Naive thymus-derived CD4-positive, alpha-beta T cell (primary cell): ENCODE data around the gene MPRIP. TPM values are rescaled to one million over a fixed set of nuclear protein-coding genes. Genes with fewer than 3 reads are reported as not detected.

Experiments
- ATAC-seq: fragments of 150-1000 bp; cut with Tn5 transposase; 2 replicates; pipeline ENCODE4 v1.10.0; 2021; ENCODE audit warnings: mild to moderate bottlenecking, moderate library complexity
- CTCF ChIA-PET: fragments of 350-600 bp; sonication (Branson Sonifier 250); formaldehyde crosslinking; loops from one replicate; lab custom pipeline; 2021; ENCODE audit warnings: antibody characterized with exemption; lab: Charles Lee
- POLR2A ChIA-PET: fragments of 350-600 bp; sonication (Branson Sonifier 250); formaldehyde crosslinking; loops from one replicate; lab custom pipeline; 2021; ENCODE audit warnings: antibody characterized with exemption, inconsistent platforms; lab: Charles Lee
- DNase-seq, 9 donors: peaks; one replicate each; pipeline versions ENCODE4 v3.0.0 to v3.0.0-alpha.2; 2020 to 2022; ENCODE audit warnings: mixed read lengths in 1 of 9
- H3K27ac ChIP-seq: one replicate; pipeline ENCODE4 v1.7.0; 2013; ENCODE audit warnings: mild to moderate bottlenecking, low read depth, low read length, moderate library complexity
- H3K27me3 ChIP-seq, 2 donors: one replicate each; pipeline ENCODE4 v1.7.0; 2013; ENCODE audit warnings: low read length in 2 of 2, mild to moderate bottlenecking in 2 of 2, moderate library complexity in 2 of 2; ENCODE audit not compliant: control insufficient read depth in 2 of 2, insufficient read depth in 2 of 2
- H3K36me3 ChIP-seq, 3 experiments: 1 replicate in 2 of 3; 2 replicates in 1 of 3; pipeline ENCODE4 v1.7.0; 2013; ENCODE audit warnings: low read length in 3 of 3, mild to moderate bottlenecking in 3 of 3, moderate library complexity in 1 of 3; ENCODE audit not compliant: insufficient read depth in 3 of 3, control insufficient read depth in 2 of 3
- H3K4me1 ChIP-seq, 2 donors: one replicate each; pipeline ENCODE4 v1.7.0; 2013; ENCODE audit warnings: low read length in 2 of 2, mild to moderate bottlenecking in 2 of 2, moderate library complexity in 1 of 2; ENCODE audit not compliant: control insufficient read depth in 2 of 2, insufficient read depth in 2 of 2
- H3K4me3 ChIP-seq: 2 replicates; pipeline ENCODE4 v1.7.0; 2013; ENCODE audit warnings: mild to moderate bottlenecking, low read length
- H3K9me3 ChIP-seq, 3 experiments: 1 replicate in 2 of 3; 2 replicates in 1 of 3; pipeline ENCODE4 v1.7.0; 2013; ENCODE audit warnings: low read length in 3 of 3; ENCODE audit not compliant: control insufficient read depth in 2 of 3
- H3K27ac Mint-ChIP-seq, 9 donors: one replicate each; pipeline ENCODE4 v1.8.0; 2020 to 2022; ENCODE audit warnings: mixed read lengths in 9 of 9, mild to moderate bottlenecking in 8 of 9, moderate library complexity in 5 of 9, inconsistent platforms in 2 of 9
- H3K27me3 Mint-ChIP-seq, 5 donors: one replicate each; pipeline ENCODE4 v1.8.0; 2021 to 2022; ENCODE audit warnings: mixed read lengths in 5 of 5, mild to moderate bottlenecking in 1 of 5
- H3K36me3 Mint-ChIP-seq, 5 donors: one replicate each; pipeline ENCODE4 v1.8.0; 2020 to 2022; ENCODE audit warnings: mixed read lengths in 5 of 5, mild to moderate bottlenecking in 3 of 5, inconsistent platforms in 1 of 5
- H3K4me1 Mint-ChIP-seq, 7 donors: one replicate each; pipeline ENCODE4 v1.8.0; 2020 to 2022; ENCODE audit warnings: mixed read lengths in 7 of 7, mild to moderate bottlenecking in 3 of 7, inconsistent platforms in 1 of 7
- H3K4me3 Mint-ChIP-seq, 10 donors: one replicate each; pipeline ENCODE4 v1.8.0; 2020 to 2022; ENCODE audit warnings: mild to moderate bottlenecking in 10 of 10, mixed read lengths in 10 of 10, moderate library complexity in 6 of 10, inconsistent platforms in 2 of 10
- H3K9me3 Mint-ChIP-seq, 11 donors: one replicate each; pipeline ENCODE4 v1.8.0; 2020 to 2022; ENCODE audit warnings: mixed read lengths in 11 of 11, mild to moderate bottlenecking in 4 of 11, inconsistent platforms in 1 of 11, moderate library complexity in 1 of 11
- intact Hi-C, 2 donors: fragments of 100-400 bp; cut with micrococcal nuclease; formaldehyde crosslinking; loops; one replicate each; pipeline ENCODE4 v1.15.1; 2023
- polyA plus RNA-seq, 2 donors: library from polyadenylated mRNA; unstranded; fragments of 300-500 nt; fragmentation: Illumina TruSeq; gene quantifications; one replicate each; pipeline ENCODE4 v1.2.3, GENCODE V29; 2021
- total RNA-seq, 6 experiments: library from RNA in 5 of 6; stranded (reverse) in 5 of 6; gene quantifications; 1 replicate in 5 of 6; 2 replicates in 1 of 6; pipeline ENCODE4 v1.2.3 and lab custom pipeline; 2021 to 2026

Gene MPRIP
- total and polyA plus RNA-seq, 7 experiments from 2014 or later = 18.6 to 259 (median 196) TPM

DNA sequence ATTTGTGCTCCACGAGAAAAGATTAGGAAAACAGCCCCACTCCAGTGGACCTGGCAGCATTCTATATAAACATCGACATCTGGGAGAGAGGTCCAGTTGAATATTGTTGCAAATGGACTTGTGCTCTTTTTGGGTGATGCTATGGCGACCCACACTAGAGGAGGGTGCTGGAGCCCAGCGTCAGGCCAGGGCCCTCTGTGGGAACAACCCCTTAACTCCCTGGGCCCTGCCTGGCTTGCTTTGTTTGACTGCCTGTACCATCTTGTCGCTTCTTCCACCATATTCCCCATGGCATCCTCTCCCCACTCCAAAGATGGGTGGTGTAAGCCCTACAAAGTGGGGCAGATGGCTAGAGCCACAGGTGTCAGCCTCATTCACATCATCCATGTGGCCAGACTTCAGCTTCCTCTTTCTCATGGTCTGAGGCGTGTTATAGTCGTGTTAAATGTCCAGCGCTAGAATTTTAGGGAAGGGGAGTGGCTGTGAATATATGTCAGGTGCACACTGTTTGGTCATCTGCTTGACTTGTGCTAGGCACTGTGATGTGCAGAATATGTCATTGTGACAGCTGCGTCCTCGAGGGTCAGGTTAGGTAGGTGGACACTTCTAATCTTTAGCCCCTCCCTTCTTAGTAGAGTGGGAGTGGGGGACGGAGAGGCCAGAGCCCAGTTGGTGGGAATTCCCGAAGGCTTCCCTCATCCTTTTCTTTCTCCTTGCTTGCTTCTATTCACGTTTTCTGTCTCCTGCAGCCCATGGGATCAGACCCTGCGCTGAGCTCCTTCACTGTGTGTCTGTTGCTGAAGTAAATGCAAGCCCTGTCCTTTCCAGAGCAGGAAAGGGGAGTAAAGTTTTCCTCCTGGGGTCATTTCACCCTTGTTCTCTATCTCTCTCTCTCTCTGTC lies 49.8 kb downstream of the MPRIP start:
- H3K9me3 ChIP-seq = no peaks in the 10 kb centered on the region
- H3K4me1 Mint-ChIP-seq = peaks cover 26 to 61% (median 44%) of the 10 kb centered on the region in 7 donors
- POLR2A ChIA-PET = no interaction called here
- no peaks in the 10 kb centered on the region for H3K27me3 Mint-ChIP-seq
- H3K27ac Mint-ChIP-seq = peak overlapping the region in 1 of 9 donors; percentile 21
- peaks cover 0 to 4% of the 10 kb centered on the region in 2 donors for H3K4me1 ChIP-seq
- ATAC-seq (peak; percentile 22), DNase-seq (no peak)
- H3K9me3 Mint-ChIP-seq = peaks cover 0 to 1% (median 0%) of the 10 kb centered on the region in 11 donors
- no peaks in the 10 kb centered on the region for H3K27me3 ChIP-seq
- H3K36me3 Mint-ChIP-seq = peaks cover 0 to 46% (median 2%) of the 10 kb centered on the region in 5 donors
- CTCF ChIA-PET = no interaction called here
- no peak overlapping the region for H3K27ac ChIP-seq
- intact Hi-C loops = no loop called here
- peaks cover 0 to 21% (median 0%) of the 10 kb centered on the region in 3 experiments for H3K36me3 ChIP-seq
- no peak overlapping the region for H3K4me3 ChIP-seq
- H3K4me3 Mint-ChIP-seq = no peak overlapping the region

- CTCF ChIA-PET = no interaction called here
- Mint-ChIP-seq H3K4me1 (peaks cover 18 to 46% (median 30%) of the 10 kb centered on the region in 7 donors), H3K4me3 (no peak overlapping the region), H3K27me3 (no peaks in the 10 kb centered on the region), H3K36me3 (peaks cover 0 to 36% (median 0%) of the 10 kb centered on the region in 5 donors), H3K27ac (peak overlapping the region in 2 of 9 donors; percentile 7 to 25), H3K9me3 (peaks cover 0 to 1% (median 0%) of the 10 kb centered on the region in 11 donors)
- Histone ChIP-seq H3K4me3 (no peak overlapping the region), H3K27me3 (no peaks in the 10 kb centered on the region), H3K9me3 (no peaks in the 10 kb centered on the region), H3K36me3 (peaks cover 0 to 13% (median 0%) of the 10 kb centered on the region in 3 experiments), H3K27ac (no peak overlapping the region), H3K4me1 (no peaks in the 10 kb centered on the region)
- POLR2A ChIA-PET = no interaction called here
- DNase-seq (no peak), ATAC-seq (no peak)
- intact Hi-C loops = no loop called here
Observed at GRCh38 chr17:17093764-17094163, 51.5 kb downstream of the MPRIP start.

DNA sequence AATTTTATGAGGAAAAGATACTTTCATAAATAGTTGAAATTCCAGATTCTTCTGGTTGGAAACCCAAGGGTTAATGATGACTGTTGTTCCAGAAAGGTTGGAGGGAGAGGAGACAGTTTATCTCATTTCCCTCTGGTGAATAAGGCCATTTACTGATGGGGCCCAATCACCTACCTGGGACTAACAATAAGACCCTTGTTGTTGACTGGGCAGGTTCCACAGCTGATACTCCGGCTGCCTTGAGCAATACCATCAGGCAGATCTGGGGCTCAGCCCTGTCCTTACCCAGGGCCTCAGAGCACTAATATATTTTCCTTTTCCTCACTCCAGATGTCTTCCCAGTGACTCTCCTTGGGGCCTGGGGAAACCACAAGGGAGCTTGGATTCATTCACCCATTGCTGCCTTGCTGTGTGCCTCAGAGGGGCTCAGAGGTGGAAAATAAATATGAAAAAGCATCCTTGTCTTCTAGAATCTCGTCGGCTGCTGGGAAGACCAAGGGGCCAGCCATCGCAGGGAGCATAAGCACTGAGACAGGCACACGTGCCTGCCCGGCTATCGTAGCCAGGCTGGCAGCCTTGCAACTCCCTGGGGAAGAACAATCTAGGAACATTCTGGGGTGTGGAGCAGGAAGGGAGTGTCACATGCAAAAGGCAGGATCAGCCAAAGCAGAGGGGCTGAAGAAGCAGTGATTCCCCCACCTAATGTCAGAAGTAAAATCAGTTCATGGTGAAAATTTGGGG lies 54.4 kb downstream of the MPRIP start:
- peaks cover 6 to 34% (median 20%) of the 10 kb centered on the region in 7 donors for H3K4me1 Mint-ChIP-seq
- H3K9me3 Mint-ChIP-seq = no peaks in the 10 kb centered on the region
- no peak overlapping the region for H3K4me3 Mint-ChIP-seq
- Histone ChIP-seq H3K4me3 (no peak overlapping the region), H3K27me3 (no peaks in the 10 kb centered on the region), H3K36me3 (peaks cover 0 to 3% (median 0%) of the 10 kb centered on the region in 3 experiments), H3K9me3 (no peaks in the 10 kb centered on the region), H3K27ac (no peak overlapping the region), H3K4me1 (no peaks in the 10 kb centered on the region)
- peak overlapping the region in 1 of 9 donors; percentile 70 for H3K27ac Mint-ChIP-seq
- POLR2A ChIA-PET = interaction anchor here (0.9 kb wide), 1 partner anchor 23 kb away, joined by 3 read pairs; no protein-coding TSS in a partner anchor
- CTCF ChIA-PET = no interaction called here
- no peaks in the 10 kb centered on the region for H3K27me3 Mint-ChIP-seq
- DNase-seq (no peak), ATAC-seq (no peak)
- intact Hi-C loops = no loop called here
- peaks cover 0 to 22% (median 0%) of the 10 kb centered on the region in 5 donors for H3K36me3 Mint-ChIP-seq

DNA sequence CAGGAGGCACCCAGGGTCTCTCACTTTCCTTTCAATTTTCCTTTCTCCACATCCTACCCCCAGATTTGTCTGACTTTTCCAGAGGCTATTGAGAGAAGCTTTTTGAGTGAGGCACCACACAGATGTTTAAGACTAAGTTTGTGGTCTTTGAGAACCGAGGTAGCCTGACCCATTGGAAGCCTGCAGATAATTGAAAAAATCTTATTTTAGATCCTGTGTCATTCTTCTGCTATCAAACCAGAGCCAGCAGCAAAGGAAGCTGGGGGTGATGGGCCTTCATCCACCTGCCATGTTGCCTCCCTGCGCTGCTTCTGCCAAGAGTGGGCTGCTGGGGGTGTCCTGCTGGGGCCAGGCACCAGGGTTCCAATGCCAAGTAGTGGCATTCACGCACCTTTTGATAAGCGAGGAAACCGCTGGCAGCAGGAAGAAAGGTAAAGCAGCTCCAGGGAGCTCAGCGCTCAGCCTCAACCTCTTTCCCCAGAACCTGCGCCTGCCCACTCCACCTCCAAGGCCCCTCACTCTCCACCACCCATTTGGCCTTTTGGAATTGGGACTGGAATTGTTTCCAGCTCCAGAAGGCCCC lies 55.6 kb downstream of the MPRIP start:
- ChIA-PET CTCF (no interaction called here), POLR2A (interaction anchor here (0.9 kb wide), 1 partner anchor 21 kb away, joined by 3 read pairs; no protein-coding TSS in a partner anchor)
- H3K9me3 ChIP-seq = no peaks in the 10 kb centered on the region
- ATAC-seq (no peak), DNase-seq (no peak)
- H3K4me3 ChIP-seq = no peak overlapping the region
- no peaks in the 10 kb centered on the region for H3K4me1 ChIP-seq
- H3K27me3 Mint-ChIP-seq = no peaks in the 10 kb centered on the region
- no peak overlapping the region for H3K27ac ChIP-seq
- H3K27ac Mint-ChIP-seq = peak overlapping the region in 2 of 9 donors; percentile 36 to 48
- H3K27me3 ChIP-seq = no peaks in the 10 kb centered on the region
- H3K36me3 Mint-ChIP-seq = peaks cover 0 to 22% (median 0%) of the 10 kb centered on the region in 5 donors
- H3K36me3 ChIP-seq = peaks cover 0 to 8% (median 0%) of the 10 kb centered on the region in 3 experiments
- intact Hi-C loops = no loop called here
- no peak overlapping the region for H3K4me3 Mint-ChIP-seq
- peaks cover 6 to 25% (median 12%) of the 10 kb centered on the region in 7 donors for H3K4me1 Mint-ChIP-seq
- H3K9me3 Mint-ChIP-seq = no peaks in the 10 kb centered on the region

DNA sequence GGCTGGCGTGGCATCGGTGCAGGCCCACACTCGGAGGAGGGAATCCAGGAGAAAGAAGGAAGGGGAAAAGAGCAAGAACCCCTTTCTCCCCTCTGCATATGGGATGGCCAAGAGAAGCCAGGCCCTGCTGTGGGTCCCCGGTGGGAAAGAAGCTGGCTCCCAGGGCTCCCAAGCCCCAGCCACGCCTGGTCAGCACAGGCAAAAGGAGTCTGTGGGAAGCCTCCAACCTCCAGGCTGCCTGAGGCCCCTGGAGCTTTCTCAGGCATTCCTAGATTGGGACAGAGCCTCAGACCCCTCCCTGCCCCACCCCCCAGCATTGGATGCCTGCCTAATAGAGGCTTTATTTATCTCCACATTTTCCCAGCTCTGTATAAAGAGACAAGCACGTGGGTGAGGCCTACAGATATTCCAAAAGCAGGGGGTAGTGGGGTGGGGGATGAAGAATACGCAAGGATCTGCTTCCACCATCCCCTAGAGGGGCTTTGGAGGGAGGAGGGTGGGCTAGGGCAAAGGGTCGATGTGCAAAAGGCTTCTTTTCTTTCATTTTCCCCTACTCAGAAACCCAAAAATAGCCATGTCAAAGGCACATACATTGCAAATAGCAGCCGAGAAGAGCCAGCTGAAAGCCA lies 56.4 kb downstream of the MPRIP start:
- CTCF ChIA-PET = no interaction called here
- peak overlapping the region in 2 of 9 donors; percentile 36 to 38 for H3K27ac Mint-ChIP-seq
- DNase-seq (no peak), ATAC-seq (no peak)
- H3K4me3 Mint-ChIP-seq = no peak overlapping the region
- H3K4me1 ChIP-seq = no peaks in the 10 kb centered on the region
- no peak overlapping the region for H3K27ac ChIP-seq
- peaks cover 0 to 9% (median 0%) of the 10 kb centered on the region in 3 experiments for H3K36me3 ChIP-seq
- no peaks in the 10 kb centered on the region for H3K9me3 Mint-ChIP-seq
- H3K27me3 Mint-ChIP-seq = no peaks in the 10 kb centered on the region
- POLR2A ChIA-PET = no interaction called here
- no peaks in the 10 kb centered on the region for H3K9me3 ChIP-seq
- H3K4me1 Mint-ChIP-seq = peaks cover 4 to 18% (median 11%) of the 10 kb centered on the region in 7 donors
- no peaks in the 10 kb centered on the region for H3K27me3 ChIP-seq
- no peak overlapping the region for H3K4me3 ChIP-seq
- H3K36me3 Mint-ChIP-seq = peaks cover 0 to 20% (median 0%) of the 10 kb centered on the region in 5 donors
- intact Hi-C loops = no loop called here

DNA sequence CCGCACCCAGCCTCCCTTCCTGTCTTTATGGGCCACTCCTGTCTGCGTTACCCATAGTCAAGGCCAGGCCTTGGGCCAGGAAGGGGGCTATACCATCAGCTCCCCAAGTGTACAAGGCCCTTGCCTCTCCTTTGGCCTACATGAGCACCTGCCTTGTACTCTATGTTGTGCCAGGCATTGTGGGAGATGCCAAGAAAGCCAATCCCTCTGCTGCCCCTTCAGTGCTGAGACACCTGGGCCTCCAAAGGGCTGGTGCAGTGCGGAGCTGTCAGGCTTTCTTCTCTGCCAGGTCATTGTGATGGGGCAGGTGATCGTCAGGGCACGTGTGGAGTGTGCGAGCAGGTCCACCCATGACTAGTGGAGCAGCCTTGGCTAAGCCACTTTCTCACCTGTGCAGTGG lies 59.9 kb downstream of the MPRIP start:
- no peaks in the 10 kb centered on the region for H3K27me3 ChIP-seq
- H3K4me1 ChIP-seq = no peaks in the 10 kb centered on the region
- peaks cover 0 to 10% (median 0%) of the 10 kb centered on the region in 5 donors for H3K36me3 Mint-ChIP-seq
- no peak for ATAC-seq
- intact Hi-C loops = no loop called here
- DNase-seq = no peak
- H3K27ac ChIP-seq = no peak overlapping the region
- CTCF ChIA-PET = no interaction called here
- H3K9me3 Mint-ChIP-seq = no peaks in the 10 kb centered on the region
- no peaks in the 10 kb centered on the region for H3K9me3 ChIP-seq
- H3K36me3 ChIP-seq = peaks cover 0 to 17% (median 0%) of the 10 kb centered on the region in 3 experiments
- H3K4me1 Mint-ChIP-seq = peaks cover 8 to 32% (median 26%) of the 10 kb centered on the region in 7 donors
- H3K27ac Mint-ChIP-seq = peak overlapping the region in 1 of 9 donors; percentile 19
- POLR2A ChIA-PET = interaction anchor here (0.7 kb wide), 1 partner anchor 13 kb away, joined by 3 read pairs; no protein-coding TSS in a partner anchor
- H3K27me3 Mint-ChIP-seq = no peaks in the 10 kb centered on the region
- H3K4me3 ChIP-seq = no peak overlapping the region
- no peak overlapping the region for H3K4me3 Mint-ChIP-seq
